Endothelial cell (in vitro differentiated cells): ENCODE data around the gene PTAR1. TPM values are rescaled to one million over a fixed set of nuclear protein-coding genes. Genes with fewer than 3 reads are reported as not detected.
A peak's percentile ranks its signal among the peaks of the same experiment; 100 is the strongest.

Experiments used
- DNase-seq: peaks from one replicate; pipeline ENCODE4 v3.0.0; 2021; ENCODE audit warnings: low spot score
- H3K27ac Mint-ChIP-seq: one replicate; pipeline ENCODE4 v1.8.0; 2021; ENCODE audit warnings: mixed read lengths, inconsistent platforms; ENCODE audit not compliant: unreplicated experiment
- H3K27me3 Mint-ChIP-seq: one replicate; pipeline ENCODE4 v1.8.0; 2021; ENCODE audit warnings: mild to moderate bottlenecking, moderate library complexity, mixed read lengths, inconsistent platforms; ENCODE audit not compliant: unreplicated experiment
- H3K36me3 Mint-ChIP-seq: one replicate; pipeline ENCODE4 v1.8.0; 2021; ENCODE audit warnings: mild to moderate bottlenecking, low read depth, mixed read lengths, inconsistent platforms; ENCODE audit not compliant: unreplicated experiment
- H3K4me1 Mint-ChIP-seq: one replicate; pipeline ENCODE4 v1.8.0; 2021; ENCODE audit warnings: mild to moderate bottlenecking, mixed read lengths, inconsistent platforms; ENCODE audit not compliant: unreplicated experiment
- H3K4me3 Mint-ChIP-seq: one replicate; pipeline ENCODE4 v1.8.0; 2021; ENCODE audit warnings: mild to moderate bottlenecking, mixed read lengths, inconsistent platforms; ENCODE audit not compliant: unreplicated experiment
- H3K9me3 Mint-ChIP-seq: one replicate; pipeline ENCODE4 v1.8.0; 2021; ENCODE audit warnings: mixed read lengths, inconsistent platforms; ENCODE audit not compliant: unreplicated experiment
- CTCF ChIP-seq: fragments of 200-600 bp; sonication (generic); IDR thresholded peaks from one replicate; pipeline ENCODE4 v1.5.0; 2021; ENCODE audit warnings: antibody characterized with exemption; ENCODE audit not compliant: unreplicated experiment
- total RNA-seq: library from RNA; stranded (reverse); fragmentation: NEBNext Ultra II Directional; extraction: Animal tissue kit (Norgen Biotek cat#: 25700); gene quantifications from one replicate; pipeline ENCODE4 v1.2.1, GENCODE V29; 2021; ENCODE audit not compliant: unreplicated experiment

Gene PTAR1
- total RNA-seq, 1 donor from 2014 or later = 32.5 TPM

- Mint-ChIP-seq H3K4me1 (peaks cover 20% of the 10 kb centered on the region), H3K4me3 (no peak overlapping the region), H3K27me3 (peaks cover 5% of the 10 kb centered on the region), H3K36me3 (peaks cover 4% of the 10 kb centered on the region), H3K27ac (no peak overlapping the region), H3K9me3 (no peaks in the 10 kb centered on the region)
- no peak for DNase-seq
- TF ChIP-seq CTCF = no peak
These were observed 84.2 kb downstream of the PTAR1 start for GRCh38 chr9:69675563-69675962.

GRCh38 chr9:69674716-69675438, 84.9 kb downstream of the PTAR1 start:
- Mint-ChIP-seq H3K9me3 (no peaks in the 10 kb centered on the region), H3K27ac (no peak overlapping the region), H3K36me3 (peaks cover 4% of the 10 kb centered on the region), H3K27me3 (peaks cover 5% of the 10 kb centered on the region), H3K4me3 (peak overlapping the region; percentile 34), H3K4me1 (peaks cover 24% of the 10 kb centered on the region)
- TF ChIP-seq CTCF = no peak
- DNase-seq = no peak

GRCh38 chr9:69674112-69674685, 85.6 kb downstream of the PTAR1 start:
- H3K4me1 Mint-ChIP-seq = peaks cover 24% of the 10 kb centered on the region
- no peak for DNase-seq
- H3K27ac Mint-ChIP-seq = no peak overlapping the region
- H3K4me3 Mint-ChIP-seq = peak overlapping the region; percentile 34
- no peaks in the 10 kb centered on the region for H3K9me3 Mint-ChIP-seq
- H3K27me3 Mint-ChIP-seq = peaks cover 5% of the 10 kb centered on the region
- no peak for TF ChIP-seq CTCF
- H3K36me3 Mint-ChIP-seq = peaks cover 4% of the 10 kb centered on the region

GRCh38 chr9:69673311-69673640, 86.5 kb downstream of the PTAR1 start:
- H3K36me3 Mint-ChIP-seq = peaks cover 4% of the 10 kb centered on the region

More at GRCh38 chr9:69673311-69673640, 86.5 kb downstream of the PTAR1 start:
- Mint-ChIP-seq H3K4me1 (peaks cover 24% of the 10 kb centered on the region), H3K27ac (no peak overlapping the region), H3K9me3 (no peaks in the 10 kb centered on the region), H3K27me3 (peaks cover 5% of the 10 kb centered on the region), H3K4me3 (peak overlapping the region; percentile 83)
- TF ChIP-seq CTCF = no peak
- DNase-seq = no peak
